PC-3 (cell line): ENCODE data around the gene AMH.

ENCODE experiments used
- CTCF ChIP-seq: fragments of 300-600 bp; sonication (generic); conservative IDR thresholded peaks from 2 replicates; pipeline ENCODE4 v1.5.1; 2017; ENCODE audit warnings: antibody characterized with exemption, low read depth, mild to moderate bottlenecking, low read length
- EZH2 ChIP-seq: fragments of 300-600 bp; sonication (generic); IDR thresholded peaks from one replicate; pipeline ENCODE4 v1.6.1; 2017; ENCODE audit warnings: antibody characterized with exemption, mild to moderate bottlenecking, low read length; ENCODE audit not compliant: unreplicated experiment
- EZH2phosphoT487 ChIP-seq: fragments of 300-600 bp; sonication (generic); IDR thresholded peaks from 2 replicates; pipeline ENCODE4 v1.6.1; 2018; ENCODE audit warnings: mild to moderate bottlenecking, antibody characterized with exemption, low read length, borderline replicate concordance

- TF ChIP-seq CTCF (no peak), EZH2 (no peak), EZH2phosphoT487 (no peak)
Measured at GRCh38 chr19:2266183-2266993, 17.3 kb downstream of the AMH start.
